HG03457 (cell line): ENCODE results near the gene EXOC7.

Experiments
- ATAC-seq: cut with Tn5 transposase; IDR thresholded peaks from one replicate; pipeline ENCODE4 v1.9.1; 2021; ENCODE audit warnings: moderate number of reproducible peaks; ENCODE audit not compliant: unreplicated experiment

The EXOC7 gene

GRCh38 chr17:76103274-76104139 is at the start of gene EXOC7:
Gene EXOC7, minus strand, starts transcription at chr17:76103787. Its CDS starts 95 bp downstream, at chr17:76103692.
- peak; percentile 78 for ATAC-seq

GRCh38 chr17:76153202-76153601 is 49.6 kb upstream of the EXOC7 start:
- no peak for ATAC-seq

GRCh38 chr17:76152591-76152990 is 49.0 kb upstream of the EXOC7 start:
- no peak for ATAC-seq

- no peak for ATAC-seq
These were observed 48.4 kb upstream of the EXOC7 start for GRCh38 chr17:76151896-76152454.

- ATAC-seq = no peak
These were observed 47.4 kb upstream of the EXOC7 start for GRCh38 chr17:76150712-76151622.

- ATAC-seq = no peak
These were observed 45.6 kb upstream of the EXOC7 start for GRCh38 chr17:76149214-76149613.

- ATAC-seq = no peak
These were observed 44.4 kb upstream of the EXOC7 start for GRCh38 chr17:76148015-76148326.

GRCh38 chr17:76147211-76148014 is 43.8 kb upstream of the EXOC7 start:
- no peak for ATAC-seq

GRCh38 chr17:76146053-76146851 is 42.7 kb upstream of the EXOC7 start:
- ATAC-seq = no peak

GRCh38 chr17:76145231-76146052 is 41.9 kb upstream of the EXOC7 start:
- no peak for ATAC-seq

- ATAC-seq = no peak
These were observed 39.0 kb upstream of the EXOC7 start for GRCh38 chr17:76142585-76143041.

GRCh38 chr17:76142039-76142584 is 38.5 kb upstream of the EXOC7 start:
- ATAC-seq = no peak

GRCh38 chr17:76141212-76142038 is 37.8 kb upstream of the EXOC7 start, which contains the start of gene FOXJ1:
Gene FOXJ1, minus strand, starts transcription at chr17:76141245. Its CDS starts 850 bp downstream, at chr17:76140395.
- ATAC-seq = no peak

GRCh38 chr17:76140661-76141211 is 37.1 kb upstream of the EXOC7 start:
- ATAC-seq = no peak

GRCh38 chr17:76139801-76140660 is 36.4 kb upstream of the EXOC7 start:
- ATAC-seq = no peak
